Astrocyte of the spinal cord (primary cell): ENCODE data around the gene SOWAHA.

ENCODE experiments used
- DNase-seq: peaks from one replicate; pipeline ENCODE4 v3.0.0; 2011; ENCODE audit warnings: low read depth, low spot score
- H3K4me3 ChIP-seq: 2 replicates; pipeline ENCODE4 v1.5.1; 2011; ENCODE audit warnings: low read depth, mild to moderate bottlenecking, low read length, moderate library complexity
- CTCF ChIP-seq: IDR thresholded peaks from 2 replicates; pipeline ENCODE4 v1.5.1; 2012; ENCODE audit warnings: low read depth, mild to moderate bottlenecking, low read length, inconsistent platforms
- in situ Hi-C: cut with HindIII; loops from 2 replicates; pipeline ENCODE4 v1.10.0; 2017; ENCODE audit warnings: low sequenced_read_pairs

The SOWAHA gene

GRCh38 chr5:132856011-132856410 is 42.9 kb downstream of the SOWAHA start:
- no peak for TF ChIP-seq CTCF
- H3K4me3 ChIP-seq = no peak overlapping the region
- in situ Hi-C loops = no loop called here
- no peak for DNase-seq

- no peak overlapping the region for H3K4me3 ChIP-seq
- TF ChIP-seq CTCF = no peak
- in situ Hi-C loops = no loop called here
- DNase-seq = no peak
Measured at GRCh38 chr5:132859889-132860437, 46.9 kb downstream of the SOWAHA start.

GRCh38 chr5:132860742-132861141 is 47.6 kb downstream of the SOWAHA start:
- in situ Hi-C loops = no loop called here
- DNase-seq = no peak
- no peak for TF ChIP-seq CTCF
- H3K4me3 ChIP-seq = no peak overlapping the region

- H3K4me3 ChIP-seq = peak overlapping the region; percentile 90
- TF ChIP-seq CTCF = no peak
- DNase-seq = no peak
- in situ Hi-C loops = no loop called here
Measured at GRCh38 chr5:132865668-132866341, 52.7 kb downstream of the SOWAHA start.
